HepG2 (cell line): ENCODE measurements around the gene NT5C3B. TPM values are rescaled to one million over a fixed set of nuclear protein-coding genes. Genes with fewer than 3 reads are reported as not detected.

Experiments
- ARNT2 ChIP-seq: sonication (generic); formaldehyde crosslinking; IDR thresholded peaks from 2 replicates; pipeline ENCODE4 v1.8.0; 2022; ENCODE audit warnings: mild to moderate bottlenecking, low read depth, missing genetic modification reagents, moderate library complexity
- CSRNP1 ChIP-seq: sonication (generic); formaldehyde crosslinking; IDR thresholded peaks from 2 replicates; pipeline ENCODE4 v1.8.1; 2023; ENCODE audit warnings: mild to moderate bottlenecking, missing genetic modification reagents
- ERF ChIP-seq: IDR thresholded peaks from 2 replicates; pipeline ENCODE4 v1.6.1; 2018; ENCODE audit warnings: missing biosample characterization, missing genetic modification reagents
- NFATC3 ChIP-seq: sonication (generic); formaldehyde crosslinking; IDR thresholded peaks from 2 replicates; pipeline ENCODE4 v1.5.1; 2020; ENCODE audit warnings: mild to moderate bottlenecking, missing genetic modification reagents
- PPARG ChIP-seq: conservative IDR thresholded peaks from 2 replicates; pipeline ENCODE4 v1.6.1; 2016; ENCODE audit warnings: missing biosample characterization, missing genetic modification reagents
- SAFB2 ChIP-seq: sonication (generic); formaldehyde crosslinking; IDR thresholded peaks from 2 replicates; pipeline ENCODE4 v1.5.1; 2020; ENCODE audit warnings: missing genetic modification reagents, low read depth, mild to moderate bottlenecking, borderline replicate concordance
- SIX1 ChIP-seq: sonication (generic); formaldehyde crosslinking; IDR thresholded peaks from 2 replicates; pipeline ENCODE4 v1.4.0; 2020; ENCODE audit warnings: missing genetic modification reagents, borderline replicate concordance
- SRSF9 ChIP-seq: fragments of 200-400 bp; formaldehyde crosslinking; IDR thresholded peaks from 2 replicates; pipeline ENCODE4 v1.6.1; 2018; ENCODE audit warnings: borderline replicate concordance, mild to moderate bottlenecking, low read depth, low read length; ENCODE audit not compliant: insufficient read depth, poor library complexity, severe bottlenecking
- TBX3 ChIP-seq: fragments of 450-650 bp; IDR thresholded peaks from 2 replicates; pipeline ENCODE4 v1.6.1; 2017; ENCODE audit warnings: antibody characterized with exemption, mild to moderate bottlenecking, inconsistent platforms, borderline replicate concordance
- ZBTB14 ChIP-seq: sonication (generic); formaldehyde crosslinking; IDR thresholded peaks from 2 replicates; pipeline ENCODE4 v1.4.0; 2020; ENCODE audit warnings: missing genetic modification reagents
- ZNF143 ChIP-seq: sonication (generic); formaldehyde crosslinking; IDR thresholded peaks from 2 replicates; pipeline ENCODE4 v1.4.0; 2020; ENCODE audit warnings: missing genetic modification reagents
- ZNF296 ChIP-seq: sonication (generic); formaldehyde crosslinking; conservative IDR thresholded peaks from 2 replicates; pipeline ENCODE4 v1.5.0; 2020; ENCODE audit warnings: mild to moderate bottlenecking, missing genetic modification reagents
- ZNF549 ChIP-seq: sonication (generic); formaldehyde crosslinking; IDR thresholded peaks from 2 replicates; pipeline ENCODE4 v1.5.0; 2020; ENCODE audit warnings: missing genetic modification reagents
- ZNF569 ChIP-seq: sonication (generic); formaldehyde crosslinking; IDR thresholded peaks from 2 replicates; pipeline ENCODE4 v1.5.0; 2020; ENCODE audit warnings: mild to moderate bottlenecking, missing genetic modification reagents, moderate library complexity, borderline replicate concordance
- ZNF580 ChIP-seq: IDR thresholded peaks from 2 replicates; pipeline ENCODE4 v1.6.1; 2016; ENCODE audit warnings: low read depth, borderline replicate concordance
- ZNF598 ChIP-seq: sonication (generic); formaldehyde crosslinking; IDR thresholded peaks from 2 replicates; pipeline ENCODE4 v1.5.1; 2020; ENCODE audit warnings: mild to moderate bottlenecking, missing genetic modification reagents, borderline replicate concordance
- ZNF670 ChIP-seq: sonication (generic); formaldehyde crosslinking; IDR thresholded peaks from 2 replicates; pipeline ENCODE4 v1.8.0; 2022; ENCODE audit warnings: mild to moderate bottlenecking, missing genetic modification reagents, borderline replicate concordance
- ZNF770 ChIP-seq: sonication (generic); formaldehyde crosslinking; IDR thresholded peaks from 2 replicates; pipeline ENCODE4 v1.5.0; 2020; ENCODE audit warnings: mild to moderate bottlenecking, missing genetic modification reagents
- ZNF772 ChIP-seq: sonication (generic); formaldehyde crosslinking; IDR thresholded peaks from 2 replicates; pipeline ENCODE4 v1.5.0; 2020; ENCODE audit warnings: mild to moderate bottlenecking, missing genetic modification reagents
- ZNF780A ChIP-seq: sonication (generic); formaldehyde crosslinking; IDR thresholded peaks from 2 replicates; pipeline ENCODE4 v1.8.0; 2022; ENCODE audit warnings: mild to moderate bottlenecking, missing genetic modification reagents, moderate library complexity
- ZNF883 ChIP-seq: sonication (generic); formaldehyde crosslinking; IDR thresholded peaks from 2 replicates; pipeline ENCODE4 v1.5.1; 2020; ENCODE audit warnings: mild to moderate bottlenecking, missing genetic modification reagents; ENCODE audit errors: not compliant biosample characterization
- polyA plus RNA-seq, 8 experiments: library from polyadenylated mRNA; depleted of rRNA in 3 of 8; stranded (reverse) in 7 of 8; unstranded in 1 of 8; fragments of >200 nt; fragmentation: Illumina TruSeq in 4 of 8; extraction: Trizol in 4 of 8; gene quantifications; 2 replicates each; pipeline versions ENCODE4 v1.2.1 to v1.2.3, GENCODE V29; 2011 to 2016; ENCODE audit warnings: low read depth in 4 of 8, missing spikeins in 1 of 8, mixed read lengths in 1 of 8; ENCODE audit not compliant: insufficient read depth in 1 of 8
- total RNA-seq, 5 experiments: library from RNA; depleted of rRNA; stranded (reverse); fragments of >200 nt; fragmentation: Illumina TruSeq; extraction: Trizol; gene quantifications; 2 replicates each; pipeline ENCODE4 v1.2.3, GENCODE V29; 2016; ENCODE audit warnings: low read depth in 1 of 5

NT5C3B gene
- total and polyA plus RNA-seq, 2 of the 13 experiments (the other 11 are each of a cell fraction or from before 2014, with no cell fraction given) = 104 to 126 TPM

- no peak for TF ChIP-seq SRSF9
- no peak; the same call in 1 of the 2 replicates for TF ChIP-seq ZNF780A (CRISPR knock-in tag)
- peak; percentile 94 for TF ChIP-seq ZNF883 (CRISPR knock-in tag)
- no peak for TF ChIP-seq ZNF569
- no peak for TF ChIP-seq CSRNP1 (CRISPR knock-in tag)
- peak; percentile 62; the same call in 1 of the 2 replicates for TF ChIP-seq ZNF772 (CRISPR knock-in tag)
- TF ChIP-seq ZNF549 = no peak
- TF ChIP-seq ZNF143 (CRISPR knock-in tag) = no peak
- no peak for TF ChIP-seq SIX1 (CRISPR knock-in tag)
- TF ChIP-seq NFATC3 (CRISPR knock-in tag) = no peak; the same call in 1 of the 2 replicates
- TF ChIP-seq ZNF296 (CRISPR knock-in tag) = no peak
- TF ChIP-seq SAFB2 (CRISPR knock-in tag) = peak; percentile 77; the same call in 1 of the 2 replicates
- no peak for TF ChIP-seq ZNF770 (CRISPR knock-in tag)
- TF ChIP-seq ZNF580 (CRISPR knock-in tag) = no peak
- no peak for TF ChIP-seq ZBTB14
- no peak for TF ChIP-seq TBX3
- 0 out of 2 replicates have a peak, but pooled peaks have one; percentile 22 for TF ChIP-seq ERF (CRISPR knock-in tag)
- peak; percentile 52; the same call in 1 of the 2 replicates for TF ChIP-seq ARNT2 (CRISPR knock-in tag)
- TF ChIP-seq PPARG (CRISPR knock-in tag) = no peak; the same call in 1 of the 2 replicates
- peak; percentile 7; the same call in 1 of the 2 replicates for TF ChIP-seq ZNF670 (CRISPR knock-in tag)
- TF ChIP-seq ZNF598 (CRISPR knock-in tag) = no peak
Measured at GRCh38 chr17:41835800-41836549, at the start of gene NT5C3B (continued).
